Stomach (tissue), 4 donors: ENCODE results near the gene DOCK2.

Experiments used
- CTCF ChIP-seq, 7 experiments: fragments of 450-650 bp in 4 of 7; fragments of 200-600 bp in 3 of 7; sonication (generic) in 3 of 7; IDR thresholded peaks; one replicate each; pipeline ENCODE4 v1.5.1; 2016 to 2019; ENCODE audit warnings: antibody characterized with exemption in 7 of 7, control low read depth in 2 of 7, mild to moderate bottlenecking in 1 of 7
- EP300 ChIP-seq: sonication (generic); formaldehyde crosslinking; IDR thresholded peaks from one replicate; pipeline ENCODE4 v1.6.1; 2017; ENCODE audit warnings: antibody characterized with exemption
- POLR2A ChIP-seq, 4 donors: fragments of 450-650 bp; IDR thresholded peaks; one replicate each; pipeline ENCODE4 v1.6.1; 2016; ENCODE audit warnings: antibody characterized with exemption in 4 of 4, control low read depth in 2 of 4, mild to moderate bottlenecking in 1 of 4, moderate library complexity in 1 of 4
- POLR2AphosphoS5 ChIP-seq, 3 donors: sonication (generic); formaldehyde crosslinking; IDR thresholded peaks; one replicate each; pipeline ENCODE4 v1.6.1; 2016; ENCODE audit warnings: antibody characterized with exemption in 3 of 3

GRCh38 chr5:169880012-169880663 lies 243.1 kb downstream of the DOCK2 start:
- no peak for TF ChIP-seq CTCF (IDR thresholded peaks at IDR 0.05)
- no peak for TF ChIP-seq POLR2A (IDR thresholded peaks at IDR 0.05)
- no peak for TF ChIP-seq POLR2AphosphoS5 (IDR thresholded peaks at IDR 0.05)
- no peak for TF ChIP-seq EP300
